SK-N-SH treated with all-trans-retinoic acid at 6 μM for 48 hours (cell line): ENCODE data around the gene PKIG.

ENCODE experiments used
- ATAC-seq: fragments of 200-7000 bp; cut with Tn5 transposase; 3 replicates; pipeline ENCODE4 v1.9.1; 2020; ENCODE audit warnings: mild to moderate bottlenecking, moderate library complexity
- ARNTL ChIP-seq: fragments of 450-650 bp; formaldehyde crosslinking; IDR thresholded peaks from 2 replicates; pipeline ENCODE4 v1.5.0; 2020; ENCODE audit warnings: low read depth, mild to moderate bottlenecking, moderate library complexity, borderline replicate concordance
- CREB5 ChIP-seq: fragments of 250-450 bp; sonication (Bioruptor Pico); IDR thresholded peaks from 2 replicates; pipeline ENCODE4 v1.5.1; 2020; ENCODE audit warnings: low read depth, mild to moderate bottlenecking, moderate library complexity
- CSRNP3 ChIP-seq: fragments of 250-450 bp; sonication (Bioruptor Pico); IDR thresholded peaks from 2 replicates; pipeline ENCODE4 v1.5.1; 2021; ENCODE audit warnings: mild to moderate bottlenecking, moderate library complexity
- GLIS3 ChIP-seq: fragments of 250-450 bp; sonication (Bioruptor Pico); IDR thresholded peaks from 2 replicates; pipeline ENCODE4 v1.5.0; 2020; ENCODE audit warnings: mild to moderate bottlenecking, moderate library complexity
- ISL1 ChIP-seq: fragments of 250-450 bp; sonication (Bioruptor Pico); IDR thresholded peaks from 2 replicates; pipeline ENCODE4 v2.1.2; 2022; ENCODE audit warnings: mild to moderate bottlenecking, moderate library complexity
- PATZ1 ChIP-seq: fragments of 250-450 bp; sonication (Bioruptor Pico); IDR thresholded peaks from 2 replicates; pipeline ENCODE4 v1.8.0; 2020; ENCODE audit warnings: mild to moderate bottlenecking, moderate library complexity, borderline replicate concordance
- POU6F1 ChIP-seq: fragments of 250-450 bp; sonication (Bioruptor Pico); IDR thresholded peaks from 2 replicates; pipeline ENCODE4 v1.8.0; 2021; ENCODE audit warnings: low read depth, mild to moderate bottlenecking, moderate library complexity, borderline replicate concordance
- PPARA ChIP-seq: fragments of 250-450 bp; sonication (Bioruptor Pico); IDR thresholded peaks from 2 replicates; pipeline ENCODE4 v1.5.0; 2020; ENCODE audit warnings: mild to moderate bottlenecking, borderline replicate concordance
- SNAI2 ChIP-seq: fragments of 250-450 bp; sonication (Bioruptor Pico); IDR thresholded peaks from 2 replicates; pipeline ENCODE4 v1.5.0; 2020; ENCODE audit warnings: mild to moderate bottlenecking, moderate library complexity
- TOX ChIP-seq: fragments of 250-450 bp; sonication (Bioruptor Pico); IDR thresholded peaks from 2 replicates; pipeline ENCODE4 v1.8.0; 2021; ENCODE audit warnings: mild to moderate bottlenecking, moderate library complexity, borderline replicate concordance
- TSHZ2 ChIP-seq: fragments of 250-450 bp; sonication (Bioruptor Pico); IDR thresholded peaks from 2 replicates; pipeline ENCODE4 v1.5.0; 2020; ENCODE audit warnings: mild to moderate bottlenecking, moderate library complexity
- ZFP3 ChIP-seq: fragments of 250-450 bp; sonication (Bioruptor Pico); IDR thresholded peaks from 2 replicates; pipeline ENCODE4 v1.5.0; 2020; ENCODE audit warnings: mild to moderate bottlenecking, moderate library complexity
- ZFP30 ChIP-seq: fragments of 450-650 bp; formaldehyde crosslinking; IDR thresholded peaks from 2 replicates; pipeline ENCODE4 v1.5.0; 2022; ENCODE audit warnings: mild to moderate bottlenecking, moderate library complexity
- ZNF565 ChIP-seq: fragments of 450-650 bp; formaldehyde crosslinking; conservative IDR thresholded peaks from 2 replicates; pipeline ENCODE4 v1.5.0; 2020; ENCODE audit warnings: low read depth, mild to moderate bottlenecking, moderate library complexity
- ZNF70 ChIP-seq: fragments of 450-650 bp; formaldehyde crosslinking; IDR thresholded peaks from 2 replicates; pipeline ENCODE4 v1.5.0; 2020; ENCODE audit warnings: mild to moderate bottlenecking, moderate library complexity
- ZNF8 ChIP-seq: fragments of 450-650 bp; formaldehyde crosslinking; IDR thresholded peaks from 2 replicates; pipeline ENCODE4 v1.5.0; 2020; ENCODE audit warnings: mild to moderate bottlenecking, moderate library complexity

The PKIG gene

GRCh38 chr20:44642203-44643153 is 60.1 kb downstream of the PKIG start (continued):
- TF ChIP-seq CSRNP3 (CRISPR knock-in tag) (no peak), TOX (no peak), CREB5 (CRISPR knock-in tag) (no peak), ZFP3 (CRISPR knock-in tag) (no peak)

GRCh38 chr20:44643154-44643519 is 60.8 kb downstream of the PKIG start:
- TF ChIP-seq CREB5 (CRISPR knock-in tag) (no peak), ISL1 (CRISPR knock-in tag) (no peak), PATZ1 (CRISPR knock-in tag) (no peak), SNAI2 (CRISPR knock-in tag) (no peak), PPARA (CRISPR knock-in tag) (no peak), TSHZ2 (CRISPR knock-in tag) (no peak), POU6F1 (no peak), GLIS3 (CRISPR knock-in tag) (no peak), ZFP3 (CRISPR knock-in tag) (no peak), ZNF8 (CRISPR knock-in tag) (no peak), ARNTL (CRISPR knock-in tag) (no peak), ZNF70 (CRISPR knock-in tag) (no peak), ZFP30 (CRISPR knock-in tag) (no peak), TOX (no peak), ZNF565 (CRISPR knock-in tag) (no peak), CSRNP3 (CRISPR knock-in tag) (no peak)
- no peak for ATAC-seq
